ENCODE data around the gene GSAP. TPM values are rescaled to one million over a fixed set of nuclear protein-coding genes. Genes with fewer than 3 reads are reported as not detected.

The GSAP gene
- 13.8 TPM for total RNA-seq

GRCh38 chr7:77415823-77416620 is at the start of gene GSAP:
Gene GSAP, minus strand, starts transcription at chr7:77416349. Its CDS starts 28 bp downstream, at chr7:77416321.

Other genes with a start within 250 kb of the GSAP start
- gene FGL2, start 216.5 kb downstream of the GSAP start, total RNA-seq, result 97.6 TPM
- gene PTPN12, start 120.9 kb upstream of the GSAP start, total RNA-seq, result 74.0 TPM